B cell (primary cell): ENCODE results near the gene PSMG2.

Source experiments
- EZH2 ChIP-seq: IDR thresholded peaks from 2 replicates; pipeline ENCODE4 v1.6.1; 2012; ENCODE audit warnings: borderline replicate concordance, low read depth, mild to moderate bottlenecking, moderate library complexity, low read length; ENCODE audit not compliant: insufficient read depth, poor library complexity, severe bottlenecking
- TF ChIP-seq, protein P1 (sequence below): fragments of 200-600 bp; IDR thresholded peaks from one replicate; pipeline ENCODE4 v1.8.0; 2022; ENCODE audit warnings: antibody characterized with exemption, mild to moderate bottlenecking

DNA sequence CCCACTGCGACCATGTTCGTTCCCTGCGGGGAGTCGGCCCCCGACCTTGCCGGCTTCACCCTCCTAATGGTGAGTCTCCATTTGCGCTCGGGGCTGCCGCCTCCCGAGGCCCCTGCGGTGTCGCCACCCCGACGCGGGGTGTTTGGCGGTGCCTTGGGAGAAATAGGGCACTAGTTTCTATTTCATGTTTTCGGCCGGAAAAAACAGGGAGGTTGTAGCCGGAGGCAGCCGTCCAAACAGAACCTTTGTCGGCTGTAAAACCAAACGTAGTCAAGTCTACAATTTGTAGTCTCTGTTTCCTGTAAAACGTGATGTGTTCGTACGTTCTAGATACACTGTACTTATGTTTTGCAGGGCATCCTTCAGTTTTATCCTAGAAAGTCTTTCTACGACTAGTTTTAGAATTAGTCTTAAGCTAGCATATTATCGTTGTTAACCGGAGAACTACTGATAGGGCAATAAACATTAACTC is 290 bp downstream of the PSMG2 start:
- TF ChIP-seq EZH2 = no peak
- TF ChIP-seq, protein P1, sequence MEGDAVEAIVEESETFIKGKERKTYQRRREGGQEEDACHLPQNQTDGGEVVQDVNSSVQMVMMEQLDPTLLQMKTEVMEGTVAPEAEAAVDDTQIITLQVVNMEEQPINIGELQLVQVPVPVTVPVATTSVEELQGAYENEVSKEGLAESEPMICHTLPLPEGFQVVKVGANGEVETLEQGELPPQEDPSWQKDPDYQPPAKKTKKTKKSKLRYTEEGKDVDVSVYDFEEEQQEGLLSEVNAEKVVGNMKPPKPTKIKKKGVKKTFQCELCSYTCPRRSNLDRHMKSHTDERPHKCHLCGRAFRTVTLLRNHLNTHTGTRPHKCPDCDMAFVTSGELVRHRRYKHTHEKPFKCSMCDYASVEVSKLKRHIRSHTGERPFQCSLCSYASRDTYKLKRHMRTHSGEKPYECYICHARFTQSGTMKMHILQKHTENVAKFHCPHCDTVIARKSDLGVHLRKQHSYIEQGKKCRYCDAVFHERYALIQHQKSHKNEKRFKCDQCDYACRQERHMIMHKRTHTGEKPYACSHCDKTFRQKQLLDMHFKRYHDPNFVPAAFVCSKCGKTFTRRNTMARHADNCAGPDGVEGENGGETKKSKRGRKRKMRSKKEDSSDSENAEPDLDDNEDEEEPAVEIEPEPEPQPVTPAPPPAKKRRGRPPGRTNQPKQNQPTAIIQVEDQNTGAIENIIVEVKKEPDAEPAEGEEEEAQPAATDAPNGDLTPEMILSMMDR = no peak
